K562 (cell line): ENCODE results near the gene TOP3A. TPM values are rescaled to one million over a fixed set of nuclear protein-coding genes. Genes with fewer than 3 reads are reported as not detected.

Experiments used
- E2F1 ChIP-seq: sonication (generic); formaldehyde crosslinking; IDR thresholded peaks from 2 replicates; pipeline ENCODE4 v1.8.1; 2023; ENCODE audit warnings: mild to moderate bottlenecking, missing genetic modification reagents, moderate library complexity
- NFATC3 ChIP-seq: fragments of 450-650 bp; IDR thresholded peaks from 2 replicates; pipeline ENCODE4 v1.6.1; 2017; ENCODE audit warnings: mild to moderate bottlenecking
- NFIX ChIP-seq: fragments of 250-450 bp; sonication (Bioruptor Pico); IDR thresholded peaks from 2 replicates; pipeline ENCODE4 v1.4.0; 2020; ENCODE audit warnings: low read depth, mild to moderate bottlenecking, moderate library complexity
- NFXL1 ChIP-seq: fragments of 450-650 bp; formaldehyde crosslinking; IDR thresholded peaks from 2 replicates; pipeline ENCODE4 v1.4.0; 2021; ENCODE audit warnings: mild to moderate bottlenecking
- PHF8 ChIP-seq: fragments of 200-600 bp; sonication (generic); IDR thresholded peaks from 2 replicates; pipeline ENCODE4 v1.6.1; 2012; ENCODE audit warnings: mixed run types, mild to moderate bottlenecking, inconsistent platforms, low read length, moderate library complexity, borderline replicate concordance
- ZNF707 ChIP-seq: fragments of 250-450 bp; sonication (Bioruptor Pico); conservative IDR thresholded peaks from 2 replicates; pipeline ENCODE4 v1.8.0; 2022; ENCODE audit warnings: inconsistent platforms, mild to moderate bottlenecking, moderate library complexity
- polyA plus RNA-seq, 8 experiments: library from polyadenylated mRNA; depleted of rRNA in 4 of 8; stranded (reverse) in 5 of 8; unstranded in 3 of 8; fragments of >200 nt; fragmentation: Nextera tagmentation in 2 of 8; fragmentation: Illumina TruSeq in 1 of 8; extraction: Ambion mirVana in 2 of 8; extraction: Trizol in 1 of 8; gene quantifications; 2 replicates each; pipeline versions ENCODE4 v1.2.1 to v1.2.3, GENCODE V29; 2011 to 2014; ENCODE audit warnings: inconsistent platforms in 1 of 8, missing spikeins in 1 of 8
- total RNA-seq, 7 experiments: library from RNA; depleted of rRNA in 6 of 7; stranded (reverse); fragments of >200 nt in 6 of 7; fragmentation: Illumina TruSeq in 2 of 7; extraction: Trizol in 2 of 7; gene quantifications; 2 replicates each; pipeline versions ENCODE4 v1.2.1 to v1.2.3, GENCODE V29; 2011 to 2021; ENCODE audit warnings: low replicate concordance in 1 of 7
- TF ChIP-seq, protein P1 (sequence below): fragments of 200-800 bp; sonication (Bioruptor generic); IDR thresholded peaks from 2 replicates; pipeline ENCODE4 v1.6.1; 2016; ENCODE audit warnings: missing genetic modification characterization, missing compliant biosample characterization

TOP3A gene
- total and polyA plus RNA-seq, 9 of the 15 experiments (the other 6 are each of a cell fraction or from before 2014, with no cell fraction given), result 5.2 to 49.7 (median 24.7) TPM

DNA sequence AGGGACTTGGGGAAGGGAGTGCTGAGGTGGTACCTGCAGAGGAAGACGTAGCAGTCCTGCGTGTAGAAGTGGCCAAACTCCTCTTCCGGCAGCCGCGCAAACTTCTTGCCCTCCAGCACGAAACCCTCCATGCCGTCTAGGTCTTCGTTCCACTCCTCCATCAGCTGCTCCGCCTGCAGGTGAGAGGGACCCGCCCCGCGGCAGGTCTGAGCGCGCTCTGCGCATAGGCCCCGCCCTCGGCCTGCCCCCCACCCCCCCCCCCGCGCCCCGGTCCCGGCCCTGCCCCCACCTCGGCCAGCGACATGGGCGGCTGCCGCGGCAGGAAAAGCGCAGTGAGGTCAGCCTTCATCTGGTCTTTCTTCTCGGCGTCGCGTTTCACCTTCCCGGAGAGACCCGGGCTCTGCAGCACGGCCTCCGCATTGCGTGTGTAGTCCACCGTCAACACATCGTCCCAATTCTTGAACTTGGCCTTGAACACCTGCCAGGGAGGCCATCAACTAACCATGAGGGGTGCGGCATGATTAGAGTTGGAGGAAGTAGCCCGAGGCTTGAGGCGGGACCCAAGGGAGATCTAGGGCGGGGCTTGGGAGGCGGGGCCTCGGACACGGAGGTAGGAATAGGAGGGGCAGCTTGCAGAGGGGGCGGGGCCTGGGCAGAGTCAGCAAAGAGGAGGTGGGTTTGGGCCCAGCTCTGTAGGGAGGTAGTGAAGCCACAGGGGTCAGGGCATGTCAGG lies 67.7 kb downstream of the TOP3A start (continued):
- TF ChIP-seq E2F1 (CRISPR knock-in tag) (no peak), ZNF707 (no peak), NFIX (no peak), PHF8 (peak; percentile 47; the same call in 1 of the 2 replicates), NFATC3 (no peak), NFXL1 (CRISPR knock-in tag) (no peak)
- TF ChIP-seq, protein P1, sequence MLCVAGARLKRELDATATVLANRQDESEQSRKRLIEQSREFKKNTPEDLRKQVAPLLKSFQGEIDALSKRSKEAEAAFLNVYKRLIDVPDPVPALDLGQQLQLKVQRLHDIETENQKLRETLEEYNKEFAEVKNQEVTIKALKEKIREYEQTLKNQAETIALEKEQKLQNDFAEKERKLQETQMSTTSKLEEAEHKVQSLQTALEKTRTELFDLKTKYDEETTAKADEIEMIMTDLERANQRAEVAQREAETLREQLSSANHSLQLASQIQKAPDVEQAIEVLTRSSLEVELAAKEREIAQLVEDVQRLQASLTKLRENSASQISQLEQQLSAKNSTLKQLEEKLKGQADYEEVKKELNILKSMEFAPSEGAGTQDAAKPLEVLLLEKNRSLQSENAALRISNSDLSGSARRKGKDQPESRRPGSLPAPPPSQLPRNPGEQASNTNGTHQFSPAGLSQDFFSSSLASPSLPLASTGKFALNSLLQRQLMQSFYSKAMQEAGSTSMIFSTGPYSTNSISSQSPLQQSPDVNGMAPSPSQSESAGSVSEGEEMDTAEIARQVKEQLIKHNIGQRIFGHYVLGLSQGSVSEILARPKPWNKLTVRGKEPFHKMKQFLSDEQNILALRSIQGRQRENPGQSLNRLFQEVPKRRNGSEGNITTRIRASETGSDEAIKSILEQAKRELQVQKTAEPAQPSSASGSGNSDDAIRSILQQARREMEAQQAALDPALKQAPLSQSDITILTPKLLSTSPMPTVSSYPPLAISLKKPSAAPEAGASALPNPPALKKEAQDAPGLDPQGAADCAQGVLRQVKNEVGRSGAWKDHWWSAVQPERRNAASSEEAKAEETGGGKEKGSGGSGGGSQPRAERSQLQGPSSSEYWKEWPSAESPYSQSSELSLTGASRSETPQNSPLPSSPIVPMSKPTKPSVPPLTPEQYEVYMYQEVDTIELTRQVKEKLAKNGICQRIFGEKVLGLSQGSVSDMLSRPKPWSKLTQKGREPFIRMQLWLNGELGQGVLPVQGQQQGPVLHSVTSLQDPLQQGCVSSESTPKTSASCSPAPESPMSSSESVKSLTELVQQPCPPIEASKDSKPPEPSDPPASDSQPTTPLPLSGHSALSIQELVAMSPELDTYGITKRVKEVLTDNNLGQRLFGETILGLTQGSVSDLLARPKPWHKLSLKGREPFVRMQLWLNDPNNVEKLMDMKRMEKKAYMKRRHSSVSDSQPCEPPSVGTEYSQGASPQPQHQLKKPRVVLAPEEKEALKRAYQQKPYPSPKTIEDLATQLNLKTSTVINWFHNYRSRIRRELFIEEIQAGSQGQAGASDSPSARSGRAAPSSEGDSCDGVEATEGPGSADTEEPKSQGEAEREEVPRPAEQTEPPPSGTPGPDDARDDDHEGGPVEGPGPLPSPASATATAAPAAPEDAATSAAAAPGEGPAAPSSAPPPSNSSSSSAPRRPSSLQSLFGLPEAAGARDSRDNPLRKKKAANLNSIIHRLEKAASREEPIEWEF, result no peak
